ENCODE measurements around the gene PARD3B. TPM values are rescaled to one million over a fixed set of nuclear protein-coding genes. Genes with fewer than 3 reads are reported as not detected.
A peak's percentile ranks its signal among the peaks of the same experiment; 100 is the strongest.

PARD3B gene
- total and polyA plus RNA-seq, 2 of the 4 experiments (the other 2 are of a cell fraction), result 3.3 to 15.6 TPM

GRCh38 chr2:205461169-205461568 is 915.9 kb downstream of the PARD3B start:
- ChIA-PET POLR2A (ENCODE audit: unreplicated experiment) (no interaction called here), CTCF (no interaction called here)
- H3K18ac ChIP-seq (ENCODE audit: low read depth, low read length), result no peak overlapping the region
- H3K4me2 ChIP-seq (ENCODE audit: low read depth, low read length), result no peak overlapping the region
- no peaks in the 10 kb centered on the region for H3K27me3 ChIP-seq (ENCODE audit: control insufficient read depth, insufficient read depth, low read length)
- no peak overlapping the region for H2AFZ ChIP-seq (replicated peaks; ENCODE audit: low read length, poor library complexity)
- no peak overlapping the region for H2BK5ac ChIP-seq (ENCODE audit: low read depth, low read length, poor library complexity, severe bottlenecking)
- H3K56ac ChIP-seq (ENCODE audit: extremely low read depth, insufficient read depth, low read length), result no peak overlapping the region
- no peak overlapping the region for H3K9ac ChIP-seq (ENCODE audit: low read depth, low read length)
- intact Hi-C loops (cut with micrococcal nuclease), result no loop called here
- in situ Hi-C loops (cut with MboI; ENCODE audit: low sequenced_read_pairs), result no loop called here
- H3K9me1 ChIP-seq (ENCODE audit: insufficient read depth, low read length), result peaks cover 3% of the 10 kb centered on the region; the same call in 1 of the 2 replicates
- no peak overlapping the region for H3K4ac ChIP-seq (ENCODE audit: low read depth, low read length)
- no peak overlapping the region for H2BK120ac ChIP-seq (ENCODE audit: low read depth, low read length)
- BruUV-seq (replicated peaks), result no TSS peak
- H3K9me3 ChIP-seq (ENCODE audit: control insufficient read depth, insufficient read depth, low read length), result no peaks in the 10 kb centered on the region
- ATAC-seq (ENCODE audit: low read depth), result no peak
- H3K4me3 ChIP-seq (ENCODE audit: insufficient read depth, low read depth, low read length), result no peak overlapping the region
- no peak overlapping the region for H4K91ac ChIP-seq (ENCODE audit: insufficient read depth, low read depth, low read length)
- no peak overlapping the region for H4K5ac ChIP-seq (ENCODE audit: low read depth, low read length)
- H3K4me1 ChIP-seq (ENCODE audit: control insufficient read depth, insufficient read depth, low read length), result no peaks in the 10 kb centered on the region
- no peak overlapping the region for H3K14ac ChIP-seq (replicated peaks; ENCODE audit: low read depth, low read length)
- TF ChIP-seq MAFK (IDR thresholded peaks at IDR 0.05; ENCODE audit: low read depth, low read length), result no peak
- TF ChIP-seq POLR2A (IDR thresholded peaks at IDR 0.05; ENCODE audit: low read depth, low read length), result no peak
- TF ChIP-seq, protein P1, sequence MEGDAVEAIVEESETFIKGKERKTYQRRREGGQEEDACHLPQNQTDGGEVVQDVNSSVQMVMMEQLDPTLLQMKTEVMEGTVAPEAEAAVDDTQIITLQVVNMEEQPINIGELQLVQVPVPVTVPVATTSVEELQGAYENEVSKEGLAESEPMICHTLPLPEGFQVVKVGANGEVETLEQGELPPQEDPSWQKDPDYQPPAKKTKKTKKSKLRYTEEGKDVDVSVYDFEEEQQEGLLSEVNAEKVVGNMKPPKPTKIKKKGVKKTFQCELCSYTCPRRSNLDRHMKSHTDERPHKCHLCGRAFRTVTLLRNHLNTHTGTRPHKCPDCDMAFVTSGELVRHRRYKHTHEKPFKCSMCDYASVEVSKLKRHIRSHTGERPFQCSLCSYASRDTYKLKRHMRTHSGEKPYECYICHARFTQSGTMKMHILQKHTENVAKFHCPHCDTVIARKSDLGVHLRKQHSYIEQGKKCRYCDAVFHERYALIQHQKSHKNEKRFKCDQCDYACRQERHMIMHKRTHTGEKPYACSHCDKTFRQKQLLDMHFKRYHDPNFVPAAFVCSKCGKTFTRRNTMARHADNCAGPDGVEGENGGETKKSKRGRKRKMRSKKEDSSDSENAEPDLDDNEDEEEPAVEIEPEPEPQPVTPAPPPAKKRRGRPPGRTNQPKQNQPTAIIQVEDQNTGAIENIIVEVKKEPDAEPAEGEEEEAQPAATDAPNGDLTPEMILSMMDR (conservative IDR thresholded peaks at IDR 0.05; ENCODE audit: low read depth, low read length), result no peak
- no peak for TF ChIP-seq SMC3 (IDR thresholded peaks at IDR 0.05; ENCODE audit: low read depth, low read length)
- no peak for TF ChIP-seq RFX5 (IDR thresholded peaks at IDR 0.05; ENCODE audit: low read depth, low read length)
- TF ChIP-seq MAZ (IDR thresholded peaks at IDR 0.05; ENCODE audit: borderline replicate concordance, low read depth, low read length), result no peak
- TF ChIP-seq USF2 (IDR thresholded peaks at IDR 0.05; ENCODE audit: low read depth, low read length), result no peak
- TF ChIP-seq NFE2L2 (IDR thresholded peaks at IDR 0.05; ENCODE audit: low read depth, low read length), result no peak
- TF ChIP-seq FOS (IDR thresholded peaks at IDR 0.05; ENCODE audit: low read depth, low read length), result no peak
- no peak for TF ChIP-seq ELK1 (IDR thresholded peaks at IDR 0.05; ENCODE audit: borderline replicate concordance, low read depth, low read length)
- no peak for TF ChIP-seq RAD21 (IDR thresholded peaks at IDR 0.05; ENCODE audit: low read length)
- no peak for TF ChIP-seq BHLHE40 (IDR thresholded peaks at IDR 0.05; ENCODE audit: low read depth, low read length)
- 100% methylated on average over 2 of the region's 4 CpGs; no CpG with 5 or more reads in 1 of the 2 experiments for WGBS, 2 experiments (ENCODE audit: extremely low coverage in 2 of 2, insufficient read length in 1 of 2)
- H4K8ac ChIP-seq (ENCODE audit: low read depth in 2 of 2, low read length in 2 of 2), result no peak overlapping the region
- no peak overlapping the region for H3K23ac ChIP-seq (ENCODE audit: low read depth, low read length)
- DNase-seq, result peak; percentile 3
- H2AK9ac ChIP-seq (replicated peaks; ENCODE audit: low read depth, low read length, poor library complexity), result peak overlapping the region; percentile 60
- H2BK20ac ChIP-seq (ENCODE audit: low read depth, low read length), result no peak overlapping the region
- no peak overlapping the region for H3K27ac ChIP-seq (ENCODE audit: insufficient read depth, low read length)
- no peaks in the 10 kb centered on the region for H3K36me3 ChIP-seq (ENCODE audit: control insufficient read depth, insufficient read depth, low read length)
- no peaks in the 10 kb centered on the region for H3K79me1 ChIP-seq (ENCODE audit: low read depth in 1 of 2, low read length in 2 of 2)
- no peaks in the 10 kb centered on the region for H4K20me1 ChIP-seq (ENCODE audit: insufficient read depth, low read length)
- dilution Hi-C loops (cut with HindIII; ENCODE audit: low sequenced_read_pairs, unreplicated experiment), result no loop called here
- H2AK5ac ChIP-seq (ENCODE audit: low read depth, low read length), result no peak overlapping the region
- H2BK15ac ChIP-seq (ENCODE audit: low read depth, low read length), result no peak overlapping the region
